ENCODE measurements around the gene NDUFA13. TPM values are rescaled to one million over a fixed set of nuclear protein-coding genes. Genes with fewer than 3 reads are reported as not detected.

NDUFA13 gene
- total RNA-seq, 2 experiments from 2014 or later, result 371 to 388 TPM

DNA sequence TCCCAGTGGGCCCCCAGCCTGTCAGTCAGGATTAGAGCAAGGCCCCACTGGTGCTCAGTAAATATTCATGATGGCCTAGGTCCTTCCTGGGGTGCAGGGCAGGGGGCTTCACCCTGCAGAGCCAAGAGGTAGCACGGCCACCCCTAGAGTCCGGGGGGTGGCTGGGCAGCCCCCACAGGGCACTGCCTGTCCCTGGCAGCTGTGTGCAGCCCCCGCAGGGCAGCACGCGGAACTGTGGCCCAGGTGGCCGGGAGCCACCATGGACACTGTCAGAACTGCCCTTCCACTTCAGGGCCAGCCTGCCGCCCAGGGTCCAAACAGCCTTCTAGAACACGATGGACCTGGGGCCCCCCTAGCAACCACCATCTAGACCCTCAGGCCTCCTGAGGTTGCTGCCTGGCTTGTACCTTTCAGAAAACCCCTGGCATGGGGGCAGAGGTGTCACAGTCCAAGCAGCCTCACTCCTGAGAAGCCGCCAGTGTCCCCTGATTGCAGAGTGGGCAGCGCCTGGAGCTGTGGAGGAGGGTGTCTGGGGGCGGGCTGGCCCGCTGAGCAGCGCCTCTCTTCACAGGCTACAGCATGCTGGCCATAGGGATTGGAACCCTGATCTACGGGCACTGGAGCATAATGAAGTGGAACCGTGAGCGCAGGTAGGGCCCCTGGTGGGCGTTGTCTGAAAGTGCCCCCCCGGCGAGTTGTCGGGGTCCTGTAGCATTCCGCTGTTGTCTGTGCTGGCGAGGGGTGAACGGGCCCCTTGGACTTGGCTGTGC is 9.8 kb downstream of the NDUFA13 start:
- no peaks in the 10 kb centered on the region for H3K27me3 Mint-ChIP-seq
- H3K9me3 Mint-ChIP-seq, result no peaks in the 10 kb centered on the region
- POLR2A ChIA-PET, result interaction anchor here (0.6 to 2.0 kb wide), 2 partner anchors 10 to 375 kb away, joined by 3 to 9 read pairs; partner anchors contain the start of genes NDUFA13, TSSK6 and ZNF93
- no peak overlapping the region for H3K4me3 Mint-ChIP-seq
- peaks cover 10% of the 10 kb centered on the region for H3K4me1 Mint-ChIP-seq
- CTCF ChIA-PET, result no interaction called here
- H3K36me3 Mint-ChIP-seq (ENCODE audit: low read depth), result peaks cover 30% of the 10 kb centered on the region
- DNase-seq, result no peak
- H3K27ac Mint-ChIP-seq, result no peak overlapping the region

DNA sequence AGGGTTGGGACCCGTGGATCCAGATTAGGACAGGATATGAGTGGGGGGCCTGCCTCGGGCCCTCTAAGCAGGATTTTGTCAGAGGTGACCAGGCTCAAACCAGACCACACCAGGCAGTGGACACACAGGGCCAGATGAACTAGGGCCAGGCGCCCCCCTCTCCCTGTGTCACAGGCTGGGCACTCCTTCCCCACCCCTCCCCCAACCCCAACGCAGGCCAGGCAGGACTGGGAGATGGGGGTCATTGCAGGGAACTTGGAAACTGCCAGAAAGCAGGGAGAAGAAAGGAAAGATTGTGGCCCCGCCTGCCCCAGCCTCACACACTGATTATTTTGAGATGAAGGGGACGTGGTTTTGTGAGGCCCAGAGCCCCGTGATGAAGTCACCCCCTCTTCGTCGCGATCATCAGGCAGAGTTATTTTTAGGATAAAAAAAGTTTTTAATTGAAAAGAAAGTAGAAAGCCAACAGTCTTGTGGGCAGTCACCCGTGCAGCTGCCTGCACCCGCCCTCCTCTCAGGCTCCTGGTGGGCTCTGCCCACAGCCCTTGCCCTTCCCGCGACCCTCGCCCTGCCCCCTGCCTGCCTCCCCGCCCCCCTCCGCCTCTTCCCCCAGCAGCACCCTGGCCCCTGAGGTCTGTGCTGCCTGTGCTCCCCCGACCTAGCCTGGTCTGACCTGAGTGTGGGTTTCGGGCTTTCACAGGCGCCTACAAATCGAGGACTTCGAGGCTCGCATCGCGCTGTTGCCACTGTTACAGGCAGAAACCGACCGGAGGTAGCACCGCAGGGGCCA is 10.8 kb downstream of the NDUFA13 start:
- Mint-ChIP-seq H3K27me3 (no peaks in the 10 kb centered on the region), H3K4me1 (peaks cover 7% of the 10 kb centered on the region), H3K4me3 (no peak overlapping the region), H3K27ac (no peak overlapping the region), H3K36me3 (ENCODE audit: low read depth) (peaks cover 26% of the 10 kb centered on the region), H3K9me3 (no peaks in the 10 kb centered on the region)
- POLR2A ChIA-PET, result interaction anchor here (2.0 kb wide), 1 partner anchor 11 kb away, joined by 9 read pairs; the partner anchor contains the start of genes NDUFA13 and TSSK6
- DNase-seq, result no peak
- CTCF ChIA-PET, result no interaction called here

DNA sequence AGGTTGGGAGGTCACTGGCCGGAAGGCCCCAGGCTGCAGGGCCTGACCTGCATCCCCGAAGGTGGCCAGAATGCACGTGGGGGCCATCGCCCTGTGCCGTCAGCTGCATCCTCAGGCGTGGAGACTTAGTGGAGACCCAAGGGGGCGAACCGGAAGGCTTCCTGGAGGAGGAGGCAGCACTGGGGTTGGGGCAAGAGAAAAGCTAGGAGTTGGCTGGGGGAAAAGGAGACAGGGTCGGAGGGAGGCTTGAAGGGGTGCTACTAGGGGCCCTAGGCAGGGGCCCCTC is 11.3 kb downstream of the NDUFA13 start:
- no peaks in the 10 kb centered on the region for H3K27me3 Mint-ChIP-seq
- no peak overlapping the region for H3K27ac Mint-ChIP-seq
- H3K9me3 Mint-ChIP-seq, result no peaks in the 10 kb centered on the region
- no peak overlapping the region for H3K4me3 Mint-ChIP-seq
- DNase-seq, result no peak
- H3K36me3 Mint-ChIP-seq (ENCODE audit: low read depth), result peaks cover 30% of the 10 kb centered on the region
- ChIA-PET CTCF (no interaction called here), POLR2A (interaction anchor here (1.6 kb wide), 1 partner anchor 11 kb away, joined by 5 read pairs; the partner anchor contains the start of gene NDUFA13)
- peaks cover 12% of the 10 kb centered on the region for H3K4me1 Mint-ChIP-seq

DNA sequence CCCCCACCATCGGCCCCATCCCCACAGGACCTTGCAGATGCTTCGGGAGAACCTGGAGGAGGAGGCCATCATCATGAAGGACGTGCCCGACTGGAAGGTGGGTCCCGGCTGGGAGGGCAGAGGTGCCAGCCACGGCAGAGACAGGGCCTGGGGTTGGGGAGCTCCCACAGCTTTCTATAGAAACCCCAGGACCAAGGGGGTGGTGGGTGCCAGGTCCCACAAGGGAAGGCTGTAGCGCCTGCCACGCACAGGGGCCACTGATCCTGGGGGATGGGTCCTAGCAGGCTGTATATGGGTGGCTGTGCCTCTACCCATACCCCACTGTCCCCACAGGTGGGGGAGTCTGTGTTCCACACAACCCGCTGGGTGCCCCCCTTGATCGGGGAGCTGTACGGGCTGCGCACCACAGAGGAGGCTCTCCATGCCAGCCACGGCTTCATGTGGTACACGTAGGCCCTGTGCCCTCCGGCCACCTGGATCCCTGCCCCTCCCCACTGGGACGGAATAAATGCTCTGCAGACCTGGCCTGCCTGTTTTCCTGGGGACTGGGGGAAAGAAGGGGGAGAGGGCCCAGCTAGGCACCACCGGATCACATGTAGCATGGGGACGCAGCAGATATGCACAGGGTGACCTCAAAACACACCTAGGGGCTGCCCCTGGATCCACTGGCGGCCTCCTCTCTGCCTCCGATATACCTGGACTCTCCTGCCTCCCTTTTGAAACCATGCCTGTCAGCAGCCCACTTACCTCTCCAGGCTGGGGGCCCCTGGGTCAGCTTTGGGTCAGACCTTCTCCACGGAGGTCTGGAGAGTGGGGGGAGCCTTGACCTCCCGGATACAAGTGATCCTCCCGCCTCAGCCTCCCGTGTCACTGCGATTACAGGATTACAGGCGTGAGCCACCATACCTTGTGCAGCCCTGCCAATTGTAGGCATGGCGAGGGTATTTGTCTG is 11.9 kb downstream of the NDUFA13 start:
- POLR2A ChIA-PET, result interaction anchor here (0.6 to 1.6 kb wide), 2 partner anchors 9 to 12 kb away, joined by 3 to 5 read pairs; partner anchors contain the start of gene NDUFA13
- peaks cover 26% of the 10 kb centered on the region for H3K36me3 Mint-ChIP-seq (ENCODE audit: low read depth)
- no peak overlapping the region for H3K4me3 Mint-ChIP-seq
- H3K9me3 Mint-ChIP-seq, result no peaks in the 10 kb centered on the region
- CTCF ChIA-PET, result no interaction called here
- H3K27ac Mint-ChIP-seq, result no peak overlapping the region
- no peak for DNase-seq
- peaks cover 9% of the 10 kb centered on the region for H3K4me1 Mint-ChIP-seq
- no peaks in the 10 kb centered on the region for H3K27me3 Mint-ChIP-seq

DNA sequence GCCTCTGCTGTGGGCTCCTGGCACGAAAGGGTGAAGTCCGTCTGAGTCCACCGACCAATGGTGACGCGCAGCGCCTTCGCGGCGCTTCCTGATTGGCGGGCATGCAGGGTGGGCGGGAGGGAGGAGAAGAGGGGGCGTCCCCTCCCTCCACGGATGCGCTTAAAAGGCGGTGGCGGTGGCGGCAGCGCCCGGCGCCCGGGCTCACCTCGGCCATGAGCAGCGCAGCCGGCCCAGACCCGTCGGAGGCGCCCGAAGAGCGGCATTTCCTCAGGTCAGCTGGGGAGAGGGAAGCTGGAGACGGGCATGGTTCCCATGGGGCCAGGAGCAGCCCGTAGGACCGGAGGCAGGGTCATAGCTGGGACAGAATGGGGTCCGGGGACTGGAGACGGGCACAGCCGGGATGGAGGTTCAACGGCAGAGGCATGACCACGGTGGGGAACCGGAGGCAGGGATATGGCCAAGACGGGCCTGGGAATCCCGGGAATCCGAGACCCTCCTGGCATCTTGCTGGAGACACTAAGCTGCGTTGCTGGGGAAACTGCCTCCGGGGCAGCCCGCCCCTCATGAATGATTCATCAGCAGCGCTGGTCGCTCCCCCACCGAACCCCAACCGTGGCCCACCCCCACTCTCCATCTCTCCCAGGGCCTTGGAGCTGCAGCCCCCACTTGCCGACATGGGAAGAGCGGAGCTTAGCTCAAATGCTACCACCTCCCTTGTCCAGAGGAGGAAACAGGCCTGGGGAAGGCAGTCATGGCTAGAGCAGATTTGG is 12.9 kb downstream of the NDUFA13 start, which contains the start of gene YJEFN3:
Gene YJEFN3 (plus strand): TSS at position 191 of the 770 bp plus-strand sequence. CDS start 22 bp downstream, at position 213.
- DNase-seq, result no peak
- H3K27ac Mint-ChIP-seq, result peak within 1 kb of the TSS; percentile 26
- no peaks in the 10 kb centered on the region for H3K27me3 Mint-ChIP-seq
- POLR2A ChIA-PET, result interaction anchor here (0.6 to 2.0 kb wide), 4 partner anchors 10 to 123 kb away, joined by 3 to 7 read pairs (median 4); partner anchors contain the start of genes NDUFA13 and TSSK6
- H3K9me3 Mint-ChIP-seq, result no peaks in the 10 kb centered on the region
- H3K4me1 Mint-ChIP-seq, result peaks cover 8% of the 10 kb centered on the region
- no peak within 1 kb of the TSS for H3K4me3 Mint-ChIP-seq
- CTCF ChIA-PET, result no interaction called here
- H3K36me3 Mint-ChIP-seq (ENCODE audit: low read depth), result peaks cover 24% of the 10 kb centered on the region

DNA sequence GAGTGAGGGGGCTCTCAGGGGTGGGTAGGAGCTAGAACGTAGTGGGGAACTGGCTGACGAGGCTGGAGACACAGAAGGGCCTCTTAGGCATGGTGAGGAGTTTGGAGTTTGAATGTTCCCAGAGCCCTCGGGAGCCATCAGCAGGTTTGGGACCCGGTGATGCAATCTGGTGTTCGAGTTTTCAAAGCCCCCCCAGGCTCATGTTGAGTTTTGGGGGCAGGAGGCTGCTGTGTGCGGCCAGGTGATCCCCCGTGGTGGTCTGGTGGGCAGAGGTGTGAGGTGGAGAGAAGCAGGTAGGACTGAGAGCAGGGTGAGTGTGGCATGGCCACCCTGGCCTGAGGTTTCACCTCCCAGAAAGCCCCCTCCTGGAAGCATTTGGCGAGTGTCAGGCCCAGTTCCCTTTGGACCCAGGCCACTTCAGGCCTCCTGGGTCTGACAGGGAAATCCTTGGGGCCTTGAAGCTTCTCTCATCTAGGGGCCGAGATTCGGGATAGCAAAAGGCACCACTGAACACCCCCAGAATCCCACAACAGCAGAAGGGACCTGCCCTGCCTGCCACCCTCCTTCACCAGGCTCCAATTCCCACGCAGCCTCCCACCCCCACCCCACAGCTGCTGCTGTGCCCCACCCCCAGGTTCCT is 13.9 kb downstream of the NDUFA13 start:
- ChIA-PET CTCF (interaction anchor here (1.0 kb wide), 1 partner anchor 97 kb away, joined by 3 read pairs; no protein-coding TSS in a partner anchor), POLR2A (interaction anchor here (1.0 to 2.0 kb wide), 2 partner anchors 14 to 132 kb away, joined by 3 to 7 read pairs; partner anchors contain the start of genes NDUFA13 and TSSK6)

DNA sequence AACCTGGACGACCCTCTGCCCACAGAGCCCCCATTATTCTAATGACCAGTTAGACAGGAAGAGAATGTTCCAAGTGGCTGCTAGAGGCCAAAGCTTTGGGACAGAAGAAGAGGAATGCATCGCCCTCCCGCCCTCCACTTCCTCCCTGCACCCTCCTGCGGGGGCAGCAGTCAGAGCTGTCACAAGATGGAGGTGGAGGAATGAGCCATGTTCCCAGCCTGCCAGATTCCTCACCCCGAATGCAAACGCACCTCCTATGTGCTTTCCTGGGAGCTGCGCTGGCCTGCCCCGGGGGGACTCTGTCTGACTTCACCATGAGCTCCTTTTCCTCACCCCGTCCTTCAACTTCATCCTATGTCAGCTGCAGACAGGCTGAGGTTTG is 14.4 kb downstream of the NDUFA13 start:
- Mint-ChIP-seq H3K4me1 (peaks cover 7% of the 10 kb centered on the region), H3K4me3 (no peak overlapping the region), H3K27me3 (no peaks in the 10 kb centered on the region), H3K9me3 (no peaks in the 10 kb centered on the region), H3K36me3 (ENCODE audit: low read depth) (peaks cover 23% of the 10 kb centered on the region), H3K27ac (no peak overlapping the region)
- ChIA-PET POLR2A (interaction anchor here (1.0 to 2.6 kb wide), 4 partner anchors 14 to 131 kb away, joined by 3 to 22 read pairs (median 5); partner anchors contain the start of genes GMIP, NDUFA13 and TSSK6), CTCF (interaction anchor here (1.0 to 3.2 kb wide), 4 partner anchors 14 to 114 kb away, joined by 3 to 34 read pairs (median 7); partner anchors contain the start of genes GMIP, NDUFA13 and TSSK6)
- DNase-seq, result no peak

More for the DNA sequence above, 13.9 kb downstream of the NDUFA13 start:
- peaks cover 23% of the 10 kb centered on the region for H3K36me3 Mint-ChIP-seq (ENCODE audit: low read depth)
- no peaks in the 10 kb centered on the region for H3K9me3 Mint-ChIP-seq
- no peak for DNase-seq
- peaks cover 7% of the 10 kb centered on the region for H3K4me1 Mint-ChIP-seq
- H3K4me3 Mint-ChIP-seq, result no peak overlapping the region
- no peaks in the 10 kb centered on the region for H3K27me3 Mint-ChIP-seq
- H3K27ac Mint-ChIP-seq, result no peak overlapping the region

DNA sequence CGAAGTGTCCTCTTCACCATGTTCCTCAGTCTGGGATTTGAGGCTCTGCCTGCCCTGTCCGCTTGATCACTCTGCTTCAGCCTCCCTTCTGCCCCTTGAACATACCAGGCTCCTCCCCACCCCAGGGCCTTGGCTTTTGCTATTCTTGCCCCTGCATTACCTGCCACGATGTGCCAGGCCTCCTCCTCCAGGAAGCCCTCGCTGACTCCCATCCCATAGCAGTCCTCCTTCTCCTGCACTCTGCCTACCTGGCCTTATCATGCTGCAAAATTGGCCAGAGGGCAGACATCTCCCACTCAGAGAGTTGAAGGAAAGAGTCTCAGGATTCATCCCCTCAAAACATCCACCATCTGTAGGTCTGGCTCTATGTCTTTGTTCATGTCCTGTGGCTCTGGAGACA is 14.9 kb downstream of the NDUFA13 start:
- Mint-ChIP-seq H3K27me3 (no peaks in the 10 kb centered on the region), H3K36me3 (ENCODE audit: low read depth) (peaks cover 23% of the 10 kb centered on the region), H3K27ac (no peak overlapping the region), H3K9me3 (no peaks in the 10 kb centered on the region), H3K4me3 (no peak overlapping the region), H3K4me1 (peaks cover 7% of the 10 kb centered on the region)
- ChIA-PET POLR2A (interaction anchor here (1.0 to 2.8 kb wide), 6 partner anchors 15 to 132 kb away, joined by 3 to 22 read pairs (median 8); partner anchors contain the start of genes ATP13A1, GMIP, NDUFA13 and TSSK6), CTCF (interaction anchor here (0.7 to 3.2 kb wide), 13 partner anchors 15 to 341 kb away, joined by 3 to 34 read pairs (median 7); partner anchors contain the start of genes GMIP, NDUFA13 and TSSK6)
- no peak for DNase-seq

DNA sequence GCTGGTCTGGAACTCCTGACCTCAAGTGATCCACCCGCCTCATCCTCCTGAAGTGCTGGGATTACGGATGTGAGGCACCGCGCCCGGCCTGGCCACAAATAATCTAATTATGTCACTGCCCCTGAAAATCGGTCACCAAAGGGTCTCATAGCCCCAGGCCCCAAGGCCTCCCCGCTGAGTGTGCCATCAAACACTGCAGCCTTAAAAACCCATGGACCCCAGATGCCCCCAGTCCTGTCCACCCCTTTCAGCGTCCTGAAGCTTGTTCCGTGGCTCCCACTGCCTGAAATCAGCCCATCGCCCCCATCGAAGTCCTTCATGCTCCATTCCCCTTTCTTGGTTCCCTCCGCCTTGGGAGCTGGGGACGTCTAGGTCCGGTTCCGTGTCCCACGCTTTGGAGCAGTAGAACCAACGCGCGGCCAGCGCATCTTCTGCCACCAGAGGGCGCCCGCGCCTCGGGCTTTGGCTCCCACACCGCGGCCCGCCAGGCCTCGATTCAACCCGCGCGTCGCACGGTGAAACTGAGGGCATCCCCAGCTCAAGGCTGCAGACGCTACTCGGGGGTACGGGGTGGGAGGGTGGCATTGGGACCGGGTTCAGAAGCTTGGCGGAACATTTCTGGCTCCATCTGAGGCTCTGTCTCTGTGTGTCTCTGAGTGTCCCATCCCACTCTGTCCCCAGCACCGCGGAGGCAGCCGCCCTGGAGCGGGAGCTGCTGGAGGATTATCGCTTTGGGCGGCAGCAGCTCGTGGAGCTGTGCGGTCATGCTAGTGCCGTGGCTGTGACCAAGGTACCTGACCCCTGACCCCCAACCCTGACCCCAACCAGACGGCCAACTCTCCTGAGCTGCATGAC is 16.2 kb downstream of the NDUFA13 start:
- Mint-ChIP-seq H3K4me3 (no peak overlapping the region), H3K9me3 (no peaks in the 10 kb centered on the region), H3K27ac (no peak overlapping the region), H3K27me3 (peaks cover 3% of the 10 kb centered on the region), H3K4me1 (peaks cover 9% of the 10 kb centered on the region), H3K36me3 (ENCODE audit: low read depth) (peaks cover 15% of the 10 kb centered on the region)
- ChIA-PET POLR2A (interaction anchor here (0.6 to 2.8 kb wide), 18 partner anchors 15 to 137 kb away, joined by 3 to 22 read pairs (median 4); partner anchors contain the start of genes ATP13A1, GMIP, NDUFA13 and PBX4), CTCF (interaction anchor here (0.5 to 3.2 kb wide), 35 partner anchors 9 to 427 kb away, joined by 3 to 34 read pairs (median 3); partner anchors contain the start of genes GMIP, NDUFA13, TSSK6 and ZNF101)
- DNase-seq, result peak; percentile 86
